ENCODE measurements around the gene RUNX2.
"Not testable (repeated sequence)": the region's sequence is repeated elsewhere in the genome, so short reads cannot be mapped to it uniquely, and the experiment has no call there.

- TF ChIP-seq POLR2AphosphoS5, CTCF (IDR thresholded peaks at IDR 0.05): not testable (repeated sequence)
These were observed 33.9 kb upstream of the RUNX2 start for GRCh38 chr6:45294065-45294701.

Data from stomach (tissue), 4 donors.